KG1 (cell line): Measurements from ENCODE around the gene DOCK2.

Experiments used
- DNase-seq: peaks from one replicate; lab custom pipeline; 2025; lab: John Stamatoyannopoulos, UW

DOCK2 gene

GRCh38 chr5:169905017-169905416, 267.9 kb downstream of the DOCK2 start:
- no peak for DNase-seq

GRCh38 chr5:169906745-169907649, 269.9 kb downstream of the DOCK2 start:
- DNase-seq = no peak

DNA sequence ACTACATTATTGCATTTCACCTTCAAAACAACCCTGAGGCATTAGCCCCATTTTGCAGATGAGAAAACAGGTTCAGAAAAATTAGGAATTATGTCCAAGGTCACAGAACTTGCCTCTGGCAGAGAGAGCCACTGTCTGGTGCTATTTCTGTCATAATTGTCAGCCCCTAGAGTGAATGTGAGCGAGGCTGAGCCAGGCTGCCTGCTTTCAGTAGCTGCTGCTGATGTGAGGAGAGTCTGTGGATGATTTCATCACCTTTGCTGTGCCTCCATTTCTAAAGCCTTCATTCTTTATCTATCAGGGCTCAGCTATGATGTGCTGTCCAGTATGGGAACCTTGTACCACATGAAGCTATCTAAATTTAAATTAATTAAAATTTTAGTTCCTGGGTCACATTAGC, 271.8 kb downstream of the DOCK2 start:
- no peak for DNase-seq

GRCh38 chr5:169909945-169910344, 272.9 kb downstream of the DOCK2 start:
- no peak for DNase-seq

DNA sequence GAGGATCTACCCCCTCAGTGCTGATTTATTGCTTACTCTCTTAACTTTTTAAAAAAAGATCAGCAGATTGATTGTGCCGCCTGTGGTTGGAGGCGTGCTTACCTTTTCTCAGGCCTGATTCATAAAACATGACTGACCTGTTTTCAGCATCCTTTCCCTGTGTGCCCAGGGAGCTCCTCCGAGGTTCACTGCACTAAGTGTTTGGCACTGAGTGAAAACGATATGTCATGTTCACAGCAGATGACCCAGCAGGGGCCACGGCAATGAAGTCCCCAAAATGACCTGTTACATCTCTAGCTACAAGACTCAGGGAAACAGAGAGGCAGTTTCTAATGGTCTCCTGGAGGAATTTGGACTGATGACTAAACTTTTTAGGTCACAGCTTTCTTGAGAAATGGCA, 273.3 kb downstream of the DOCK2 start:
- DNase-seq = no peak

DNA sequence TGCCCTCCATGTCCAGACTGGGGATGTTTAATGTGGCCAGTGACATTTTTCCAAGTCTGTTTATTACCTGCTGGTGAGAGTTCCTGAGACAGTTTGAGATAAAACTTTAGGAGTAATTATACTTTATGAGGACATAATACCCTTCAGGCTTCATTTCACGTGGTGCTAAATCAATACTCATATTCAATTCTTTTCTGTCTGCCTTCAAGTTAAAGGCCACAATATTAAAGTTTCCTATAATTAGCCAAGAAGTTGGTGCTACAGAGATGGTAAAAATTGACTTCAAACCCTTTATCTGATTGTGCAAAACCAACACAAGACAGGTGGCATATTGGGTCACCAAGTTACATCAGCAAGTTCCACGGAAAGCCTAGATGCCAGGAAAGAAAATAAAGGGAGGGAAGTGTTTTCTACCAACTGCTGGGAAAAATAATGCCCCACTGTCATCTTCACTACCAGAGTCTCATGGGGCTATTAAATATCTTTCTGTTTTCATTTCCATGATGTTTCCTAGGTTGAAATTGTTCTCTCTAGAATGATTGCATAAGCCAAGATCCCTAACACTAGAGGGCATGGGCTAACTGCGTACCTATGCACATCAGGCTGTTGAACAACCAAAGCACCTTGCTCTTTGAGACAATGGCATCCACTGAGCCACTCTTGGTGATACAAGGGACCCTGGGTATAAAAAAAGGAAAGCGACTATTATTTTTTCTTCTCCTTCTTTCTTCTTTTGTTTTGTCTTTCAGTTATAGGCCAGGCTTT, 274.6 kb downstream of the DOCK2 start:
- no peak for DNase-seq

DNA sequence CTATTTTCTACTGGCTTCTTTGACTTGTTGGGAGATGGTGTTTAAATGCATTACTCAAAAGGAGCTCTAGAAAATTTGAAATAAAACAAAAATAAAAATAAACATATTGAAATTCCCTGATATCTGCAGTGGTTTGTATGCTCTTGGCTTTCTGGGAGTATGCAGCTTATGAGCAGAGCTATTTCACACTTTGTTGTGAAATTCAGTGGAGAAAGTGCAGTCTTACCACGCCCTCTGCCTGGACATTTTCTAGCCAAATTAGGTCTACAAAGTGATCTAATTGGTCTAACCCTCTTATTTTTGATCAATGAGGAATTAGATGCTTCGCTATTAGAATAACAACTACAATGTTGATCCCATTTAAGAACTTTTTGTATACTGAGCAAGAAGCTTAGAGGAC, 276.4 kb downstream of the DOCK2 start:
- DNase-seq = no peak

DNA sequence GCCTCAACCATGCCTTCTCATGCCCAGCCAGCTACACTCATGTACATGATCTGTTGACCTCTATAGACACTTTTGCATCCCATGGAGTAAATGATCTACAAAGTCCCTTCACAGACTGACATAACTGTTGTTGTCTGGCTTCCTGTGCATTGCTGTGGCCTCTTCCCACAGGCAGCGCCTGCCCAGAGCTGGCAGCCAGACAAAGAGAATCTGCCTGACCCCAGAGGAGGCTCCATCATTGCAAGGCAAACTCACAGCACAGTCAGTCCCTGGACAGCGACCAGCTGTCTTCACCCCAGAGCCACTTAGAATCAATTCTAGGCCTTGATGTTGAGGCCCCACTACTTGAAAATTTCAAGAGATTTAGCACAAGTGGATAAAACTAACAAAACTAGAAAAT, 277.7 kb downstream of the DOCK2 start:
- DNase-seq = no peak

- no peak for DNase-seq
These were observed 280.4 kb downstream of the DOCK2 start for GRCh38 chr5:169917500-169917899.

DNA sequence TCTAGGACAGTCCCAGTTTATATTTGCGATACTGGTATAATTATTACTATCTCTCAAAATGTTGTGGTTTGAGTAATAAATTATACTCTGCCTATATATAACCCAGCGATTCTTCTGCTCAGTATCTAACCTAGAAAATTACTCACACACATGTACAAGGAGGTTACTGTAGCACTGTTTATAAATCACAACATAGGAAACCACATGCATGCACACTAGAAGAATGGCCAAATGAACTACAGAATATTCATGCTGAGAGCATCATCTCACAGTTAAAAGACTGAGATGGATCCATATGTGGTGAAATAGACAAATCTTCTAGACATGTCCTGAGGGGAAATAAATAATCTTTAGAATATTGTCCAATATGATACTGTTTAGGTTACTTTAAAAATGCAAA, 281.2 kb downstream of the DOCK2 start:
- DNase-seq = no peak

DNA sequence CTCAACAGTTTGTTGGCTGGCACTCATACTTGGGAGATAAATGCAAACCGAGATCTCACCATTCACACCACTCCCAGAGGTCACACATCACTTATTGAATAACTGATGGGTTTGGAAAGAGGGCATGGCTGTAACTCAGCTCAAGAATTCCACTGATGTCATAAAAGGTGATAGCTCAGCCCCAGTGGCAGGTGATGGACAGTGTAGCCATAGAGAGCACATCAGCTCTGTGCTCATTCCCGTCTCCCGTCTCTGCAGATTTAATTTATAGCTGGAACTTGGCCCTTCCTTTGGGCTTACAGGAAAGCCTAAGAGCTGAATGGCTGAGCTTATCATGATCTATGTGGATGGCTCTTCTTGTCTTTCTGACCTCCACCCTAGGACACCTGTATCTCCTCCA, 283.4 kb downstream of the DOCK2 start:
- no peak for DNase-seq

DNA sequence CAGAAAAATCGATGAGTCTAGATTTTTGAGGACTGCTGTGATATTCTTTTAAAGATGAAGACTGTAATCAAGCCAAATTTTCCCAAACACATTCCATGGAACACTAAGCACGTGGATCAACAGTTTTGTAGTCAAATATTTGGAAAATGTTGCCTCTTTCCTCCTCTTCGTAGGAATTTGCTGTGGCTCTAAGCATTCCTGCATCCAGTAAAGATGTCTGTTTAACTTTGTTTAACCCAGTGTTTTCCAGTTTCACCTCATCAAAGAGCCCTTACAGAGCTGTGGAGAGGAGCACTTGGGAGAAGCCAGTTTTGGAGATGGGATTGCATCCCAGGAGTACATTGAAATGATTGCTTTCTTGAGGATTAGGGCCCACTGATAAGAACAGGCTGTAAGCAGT, 284.3 kb downstream of the DOCK2 start:
- DNase-seq = no peak

GRCh38 chr5:169921949-169922348, 284.9 kb downstream of the DOCK2 start:
- DNase-seq = no peak

DNA sequence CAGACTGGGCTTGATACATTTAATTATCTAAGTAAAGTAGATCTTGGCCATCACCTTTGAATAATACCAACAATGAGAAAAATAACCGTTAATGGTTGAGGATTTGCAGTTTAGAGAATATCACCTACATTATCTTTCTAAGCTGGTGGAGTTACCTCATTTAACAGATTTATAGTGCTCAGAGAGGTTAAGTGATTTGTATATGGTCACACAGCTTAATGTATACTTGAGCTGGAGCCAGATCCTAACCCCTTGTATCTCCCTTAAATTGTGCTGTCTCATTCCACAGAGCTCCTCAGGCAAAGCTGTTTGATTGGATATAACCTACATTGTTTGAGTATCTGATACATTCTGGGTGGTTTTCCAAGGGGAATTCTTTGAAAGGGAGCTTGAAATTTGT, 285.4 kb downstream of the DOCK2 start:
- no peak for DNase-seq

GRCh38 chr5:169923988-169924387, 286.9 kb downstream of the DOCK2 start:
- no peak for DNase-seq

DNA sequence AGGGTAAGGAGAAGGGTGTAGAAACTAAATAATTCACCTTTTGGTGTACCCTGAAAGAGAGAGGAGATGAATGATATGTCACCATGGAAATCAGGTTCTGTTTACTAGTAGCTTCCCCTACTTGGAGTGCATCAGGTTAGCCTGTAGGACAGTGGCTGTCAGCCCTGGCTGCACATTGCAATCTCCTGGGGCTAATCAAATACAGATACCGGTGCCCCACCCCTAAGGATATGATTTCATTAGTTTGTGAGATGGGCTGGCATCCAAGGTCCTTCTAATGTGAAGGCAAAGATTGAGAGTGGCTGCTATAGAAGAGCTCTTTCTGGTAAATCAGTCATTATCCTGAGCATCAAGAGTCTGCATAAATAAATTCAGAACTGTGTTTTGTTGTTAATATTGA, 296.1 kb downstream of the DOCK2 start:
- DNase-seq = no peak

DNA sequence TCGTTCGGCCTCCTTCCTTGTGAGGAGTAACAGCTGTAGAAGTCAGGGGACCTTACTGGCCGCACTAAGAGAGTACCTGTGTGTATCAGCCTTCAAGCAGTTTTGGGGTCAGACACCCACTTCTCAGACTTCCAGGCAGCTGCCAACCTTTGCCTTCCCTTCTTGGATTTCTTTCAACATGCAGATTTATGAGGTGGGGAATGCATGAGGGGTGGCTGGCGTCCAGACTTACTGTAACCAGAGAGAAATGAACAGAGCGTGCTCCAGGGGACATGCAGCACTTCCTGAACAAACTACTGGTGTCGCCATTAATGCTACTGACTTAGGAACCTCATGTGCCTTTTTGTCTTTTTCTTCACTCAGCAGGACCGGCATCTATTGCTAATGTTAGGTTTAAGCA, 296.5 kb downstream of the DOCK2 start:
- no peak for DNase-seq

- DNase-seq = no peak
These were observed 297.9 kb downstream of the DOCK2 start for GRCh38 chr5:169934990-169935389.

DNA sequence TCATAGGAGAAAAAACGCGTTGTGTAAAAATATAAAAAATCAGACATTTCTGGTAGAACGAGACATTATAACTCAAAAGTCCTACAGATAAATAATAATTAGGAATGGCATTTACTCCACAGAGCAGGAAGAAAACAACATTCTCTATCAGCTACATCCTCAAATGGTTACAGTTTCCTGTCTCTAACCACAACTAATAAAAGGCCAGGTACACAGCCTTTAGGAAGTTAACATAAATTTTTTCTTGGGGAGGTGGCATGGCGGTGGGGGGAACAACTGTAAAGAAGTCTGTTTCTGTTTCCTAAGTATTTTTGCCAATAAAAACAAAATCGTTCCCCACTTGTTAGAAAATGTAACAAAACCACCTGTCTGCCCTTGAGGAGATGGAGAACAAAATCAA, 298.7 kb downstream of the DOCK2 start:
- DNase-seq = no peak

- no peak for DNase-seq
These were observed 301.4 kb downstream of the DOCK2 start for GRCh38 chr5:169938439-169938838.

GRCh38 chr5:169939731-169940130, 302.7 kb downstream of the DOCK2 start:
- DNase-seq = no peak

DNA sequence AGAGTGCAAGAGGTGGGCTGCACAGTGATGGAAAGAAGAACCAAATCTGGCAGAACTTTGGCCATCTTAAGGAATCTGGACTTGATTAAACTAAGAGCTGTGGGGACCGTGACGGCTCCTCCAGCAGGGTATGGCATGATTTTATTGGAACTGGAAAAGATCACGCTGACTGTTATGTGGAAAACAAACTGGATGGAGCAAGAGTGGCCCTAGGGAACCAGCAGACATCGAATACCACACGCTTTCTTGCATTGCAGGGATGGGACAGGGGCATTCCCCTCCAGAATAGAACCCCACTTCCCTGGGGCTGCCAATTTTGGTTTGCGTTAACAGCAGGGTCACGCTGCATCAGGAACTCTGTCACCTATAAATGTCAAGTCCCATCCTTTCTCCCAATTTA, 304.5 kb downstream of the DOCK2 start:
- DNase-seq = no peak

GRCh38 chr5:169942181-169942580, 305.1 kb downstream of the DOCK2 start:
- no peak for DNase-seq
